AML-193 (cell line): Measurements from ENCODE around the gene SFXN5.

Experiments
- DNase-seq, 2 experiments: peaks; one replicate each; lab custom pipeline; 2025; lab: John Stamatoyannopoulos, UW

Gene SFXN5

GRCh38 chr2:72979896-72980295, 91.6 kb downstream of the SFXN5 start:
- peak; percentile 92 to 95 for DNase-seq

- no peak for DNase-seq
Observed at GRCh38 chr2:72975017-72975416, 96.5 kb downstream of the SFXN5 start.

GRCh38 chr2:72974436-72974754, 97.1 kb downstream of the SFXN5 start:
- no peak for DNase-seq

- peak; percentile 42 to 46 for DNase-seq
Observed at GRCh38 chr2:72973566-72974435, 97.7 kb downstream of the SFXN5 start.

- DNase-seq = no peak
Observed at GRCh38 chr2:72973137-72973535, 98.4 kb downstream of the SFXN5 start.

- DNase-seq = no peak
Observed at GRCh38 chr2:72972352-72973136, 99.0 kb downstream of the SFXN5 start.

- DNase-seq = no peak
Observed at GRCh38 chr2:72971036-72971435, 100.5 kb downstream of the SFXN5 start.

- DNase-seq = no peak
Observed at GRCh38 chr2:72969706-72970105, 101.8 kb downstream of the SFXN5 start.

GRCh38 chr2:72968286-72968685, 103.2 kb downstream of the SFXN5 start:
- DNase-seq = no peak

GRCh38 chr2:72965770-72966450, 105.6 kb downstream of the SFXN5 start:
- no peak for DNase-seq

GRCh38 chr2:72965016-72965415, 106.5 kb downstream of the SFXN5 start:
- no peak for DNase-seq

- DNase-seq = no peak
Observed at GRCh38 chr2:72964146-72964525, 107.4 kb downstream of the SFXN5 start.

- no peak for DNase-seq
Observed at GRCh38 chr2:72963423-72964145, 107.9 kb downstream of the SFXN5 start.

- no peak for DNase-seq
Observed at GRCh38 chr2:72962911-72963310, 108.6 kb downstream of the SFXN5 start.

GRCh38 chr2:72961853-72962468, 109.6 kb downstream of the SFXN5 start:
- DNase-seq = no peak

- no peak for DNase-seq
Observed at GRCh38 chr2:72961036-72961720, 110.3 kb downstream of the SFXN5 start.

GRCh38 chr2:72959995-72960981, 111.2 kb downstream of the SFXN5 start:
- no peak for DNase-seq

GRCh38 chr2:72959554-72959953, 112.0 kb downstream of the SFXN5 start:
- no peak for DNase-seq

GRCh38 chr2:72958542-72959385, 112.7 kb downstream of the SFXN5 start:
- DNase-seq = no peak
